NOMO-1 treated with DMSO at 0.1 percent for 48 hours (cell line): Measurements from ENCODE around the gene NR2C1.
"Not testable (repeated sequence)": the region's sequence is repeated elsewhere in the genome, so short reads cannot be mapped to it uniquely, and the experiment has no call there.

Experiments
- DNase-seq: peaks from one replicate; lab custom pipeline; 2025; ENCODE audit not compliant: unreplicated experiment; lab: John Stamatoyannopoulos, UW

Gene NR2C1

DNA sequence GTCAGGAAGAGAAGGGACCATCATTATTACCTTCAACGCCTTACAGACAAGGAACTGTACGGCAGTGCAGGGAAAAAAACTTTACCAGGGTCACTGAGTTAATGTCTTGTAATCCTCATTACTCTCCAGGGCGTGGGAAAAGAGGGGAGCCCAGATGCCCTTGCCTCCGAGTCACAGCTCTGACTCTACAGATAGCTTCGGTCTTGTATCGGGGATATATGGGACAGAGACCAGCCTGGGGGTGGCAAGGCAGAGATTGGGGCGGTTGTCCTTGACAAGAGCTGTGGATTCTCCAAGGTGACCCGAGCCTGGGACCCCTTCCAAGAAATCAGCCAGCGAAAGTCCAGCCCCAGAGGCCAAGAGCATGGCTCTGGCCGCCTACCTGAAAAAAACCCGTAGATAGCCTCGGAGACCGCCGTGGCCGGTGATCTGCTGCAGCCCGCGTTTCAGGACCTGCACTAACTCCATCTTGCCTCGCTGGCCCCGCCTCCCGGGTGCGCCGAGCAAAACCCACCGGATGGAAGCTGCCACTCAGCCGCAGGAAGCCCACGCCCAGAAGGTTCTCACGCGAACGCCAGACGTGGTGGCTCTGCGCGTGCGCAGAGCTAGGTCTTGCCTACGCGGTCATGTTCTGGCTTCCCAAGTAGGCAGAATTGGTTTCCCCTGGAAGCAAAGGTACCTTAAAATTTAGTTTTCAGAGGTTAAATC lies 70.1 kb downstream of the NR2C1 start, which contains the start of gene NDUFA12:
NDUFA12 (minus strand) TSS at position 485 of the 708 bp plus-strand sequence; CDS start at position 468, 17 bp downstream.
- peak; percentile 94 for DNase-seq

DNA sequence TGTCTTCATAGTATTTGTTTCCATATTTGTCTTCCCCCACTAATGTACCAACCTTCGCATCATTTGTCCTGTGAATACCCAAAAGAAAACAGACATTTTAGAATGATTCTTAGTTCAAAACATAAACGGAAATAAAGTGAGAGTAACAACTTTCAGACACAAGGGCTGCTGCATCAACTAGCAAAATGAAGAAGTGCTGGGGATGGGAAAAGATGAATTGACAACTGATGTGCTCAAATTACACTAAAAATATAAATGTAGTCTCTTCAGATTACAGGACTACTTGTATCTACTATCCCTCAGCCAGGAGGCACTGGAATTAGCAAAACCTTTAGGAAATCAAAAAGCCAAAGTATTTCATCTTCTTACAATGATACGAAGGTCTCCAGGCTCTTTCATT lies 70.7 kb downstream of the NR2C1 start:
- DNase-seq = no peak

DNA sequence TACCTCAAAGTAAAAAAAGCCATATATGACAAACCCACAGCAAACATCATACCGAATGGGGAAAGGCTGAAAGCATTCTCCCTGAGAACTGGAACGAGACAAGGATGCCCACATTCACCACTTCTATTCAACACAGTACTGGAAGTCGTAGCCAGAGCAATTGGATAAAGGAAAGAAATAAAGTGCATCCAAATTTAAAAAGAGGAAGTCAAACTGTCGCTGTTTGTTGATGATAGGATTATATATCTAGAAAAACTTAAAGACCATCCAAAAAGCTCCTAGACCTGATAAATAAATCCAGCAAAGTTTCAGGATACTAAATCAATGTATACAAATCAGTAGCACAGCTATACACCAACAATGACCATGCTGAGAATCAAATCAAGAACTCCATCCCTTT lies 75.1 kb downstream of the NR2C1 start:
- peak; percentile 11 for DNase-seq

DNA sequence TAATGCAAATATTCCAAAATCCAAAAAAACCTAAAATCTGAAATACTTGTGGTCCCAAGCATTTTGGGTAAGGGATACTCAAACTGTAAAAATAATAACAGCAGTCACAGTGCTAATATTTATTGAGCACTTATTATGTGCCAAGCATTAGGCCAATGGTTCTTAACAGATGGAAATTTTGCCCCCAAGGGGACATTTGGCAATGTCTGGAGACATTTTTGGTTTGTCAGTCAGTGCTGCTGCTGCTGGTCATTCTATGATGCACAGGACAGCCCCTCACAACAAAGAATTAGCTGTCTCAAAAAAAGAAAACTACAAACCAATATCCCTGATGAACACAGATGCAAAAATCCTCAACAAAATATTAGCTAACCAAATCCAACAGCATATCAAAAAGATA lies 75.7 kb downstream of the NR2C1 start:
- DNase-seq = no peak

DNA sequence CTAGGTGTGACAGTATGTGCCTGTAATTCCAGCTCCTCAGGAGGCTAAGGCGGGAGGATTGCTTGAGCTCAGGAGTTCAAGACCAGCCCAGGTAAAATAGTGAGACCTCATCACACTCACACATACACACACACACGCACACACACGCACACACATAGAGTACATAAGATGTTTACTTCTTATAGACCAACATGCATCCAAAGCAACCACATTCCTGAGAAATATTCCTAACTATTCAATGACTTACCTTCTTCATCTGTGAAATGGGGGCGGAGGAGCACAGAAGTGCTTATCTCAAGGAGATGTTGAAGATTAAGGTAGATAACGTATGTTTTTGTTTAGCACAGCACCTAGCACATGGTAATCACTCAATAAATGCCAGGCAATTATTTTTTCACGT lies 76.4 kb downstream of the NR2C1 start:
- no peak for DNase-seq

DNA sequence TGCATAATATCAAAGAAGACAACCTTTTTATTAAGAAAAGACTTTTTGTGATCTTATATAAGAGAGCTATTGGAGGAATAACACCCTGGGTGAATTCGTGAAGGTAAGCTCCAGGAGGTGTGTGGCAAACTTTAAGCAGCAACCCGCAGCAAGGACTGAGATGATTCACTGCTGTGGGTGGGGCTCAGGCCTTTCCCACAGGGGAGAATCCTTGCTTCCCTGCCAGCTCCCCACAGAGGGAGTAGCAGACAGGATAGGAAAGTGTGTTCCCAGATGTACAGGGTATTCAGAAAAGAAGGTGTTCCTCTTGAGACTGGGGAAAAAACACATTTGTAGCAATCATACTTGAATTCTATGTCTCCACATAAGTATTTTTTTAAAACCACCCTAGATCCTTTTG lies 79.1 kb downstream of the NR2C1 start:
- DNase-seq = no peak

DNA sequence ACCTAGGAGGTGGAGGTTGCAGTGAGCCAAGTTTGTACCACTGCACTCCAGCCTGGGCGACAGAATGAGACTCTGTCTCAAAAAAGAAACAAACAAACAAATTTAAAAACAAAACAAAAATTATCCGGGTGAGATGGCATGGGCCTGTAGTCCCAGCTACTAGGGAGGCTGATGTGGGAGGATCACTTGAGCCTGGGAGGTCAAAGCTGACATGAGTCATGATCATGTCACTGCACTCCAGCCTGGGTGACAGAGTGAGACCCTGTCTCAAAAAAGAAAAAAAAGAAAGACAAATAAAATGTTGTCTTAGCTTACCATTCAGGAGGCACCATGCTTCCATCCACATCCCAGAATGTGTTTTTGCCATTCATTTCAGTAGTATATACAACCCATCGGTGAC lies 79.6 kb downstream of the NR2C1 start:
- DNase-seq = not testable (repeated sequence)

DNA sequence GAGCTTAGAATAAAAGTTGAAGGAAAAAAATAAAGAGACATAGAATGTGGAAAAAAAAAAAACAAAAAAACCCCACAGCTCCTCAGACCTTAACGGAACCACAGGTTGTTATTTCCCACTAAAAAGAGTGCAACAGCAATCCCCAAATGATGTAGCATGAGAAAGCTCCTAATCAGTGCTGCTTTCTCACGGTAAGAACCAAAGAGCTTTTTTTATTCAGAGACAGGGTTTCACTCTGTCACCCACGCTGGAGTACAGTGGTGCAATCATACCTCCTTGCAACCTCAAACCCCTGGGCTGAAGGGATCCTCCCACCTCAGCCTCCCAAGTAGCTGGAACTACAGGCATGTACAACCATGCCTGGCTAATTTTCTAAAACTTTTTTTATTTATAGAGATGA lies 83.2 kb downstream of the NR2C1 start:
- DNase-seq = no peak

DNA sequence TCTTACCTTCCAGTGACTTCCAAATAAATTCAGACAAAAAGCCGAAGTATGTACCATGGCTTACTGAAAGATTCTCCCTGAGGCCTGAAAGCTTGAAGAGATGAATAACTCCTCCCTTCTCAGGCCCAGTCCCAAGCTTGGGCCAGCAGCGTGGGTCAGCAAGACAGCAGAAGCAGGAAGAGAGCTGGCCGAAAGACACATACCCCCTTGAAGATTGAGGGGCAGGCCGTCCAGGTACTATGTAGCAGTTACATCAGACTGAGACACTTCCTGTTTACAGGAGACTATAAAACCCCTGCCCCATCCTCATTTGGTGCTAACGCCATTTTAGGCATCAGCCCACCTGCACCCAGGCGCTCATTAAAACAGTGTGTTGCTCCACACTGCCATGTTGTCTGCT lies 84.9 kb downstream of the NR2C1 start:
- DNase-seq = no peak

DNA sequence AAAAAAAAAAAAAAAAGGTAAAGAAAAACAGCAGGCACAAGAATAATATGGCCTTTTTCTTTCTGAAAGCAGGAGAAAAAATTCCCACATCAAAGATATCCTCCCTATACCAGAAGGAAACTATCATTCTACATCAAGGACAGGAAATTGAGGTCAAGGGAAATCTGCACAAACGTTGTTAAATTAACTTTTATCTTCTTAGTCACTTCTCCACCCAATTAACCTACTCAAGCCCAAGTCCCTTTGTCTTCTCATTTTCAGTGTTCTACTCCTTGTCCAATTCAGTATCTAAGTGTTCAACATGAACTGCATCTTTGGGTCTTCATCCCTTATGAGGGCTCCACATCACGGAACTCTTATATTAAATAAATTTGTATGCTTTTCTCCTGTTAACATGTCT lies 85.6 kb downstream of the NR2C1 start:
- no peak for DNase-seq

DNA sequence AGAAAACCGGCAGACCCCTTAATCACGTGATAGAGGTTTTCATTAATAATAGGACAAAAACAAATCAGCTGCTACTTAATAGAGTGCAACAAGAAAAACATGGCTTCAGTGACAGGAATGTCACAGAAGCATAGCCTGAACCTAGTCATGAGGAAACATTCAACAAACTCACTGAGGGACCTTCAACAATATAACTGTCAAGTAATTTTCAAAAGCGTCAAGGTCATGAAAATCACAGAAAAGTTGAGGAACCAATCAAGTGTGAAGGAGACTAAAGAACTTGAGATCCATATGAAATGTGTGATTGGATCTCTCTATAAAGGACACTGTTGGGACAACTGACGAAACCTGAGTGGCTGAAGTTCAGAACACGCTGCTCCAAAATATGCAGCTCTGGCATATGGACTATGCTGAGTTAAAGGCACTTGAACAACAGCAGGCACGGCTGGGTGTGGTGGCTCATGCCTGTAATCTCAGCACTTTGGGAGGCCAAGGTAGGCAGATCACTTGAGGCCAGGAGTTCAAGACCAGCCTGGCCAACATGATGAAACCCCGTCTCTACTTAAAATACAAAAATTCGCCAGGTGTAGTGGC lies 86.2 kb downstream of the NR2C1 start:
- no peak for DNase-seq

DNA sequence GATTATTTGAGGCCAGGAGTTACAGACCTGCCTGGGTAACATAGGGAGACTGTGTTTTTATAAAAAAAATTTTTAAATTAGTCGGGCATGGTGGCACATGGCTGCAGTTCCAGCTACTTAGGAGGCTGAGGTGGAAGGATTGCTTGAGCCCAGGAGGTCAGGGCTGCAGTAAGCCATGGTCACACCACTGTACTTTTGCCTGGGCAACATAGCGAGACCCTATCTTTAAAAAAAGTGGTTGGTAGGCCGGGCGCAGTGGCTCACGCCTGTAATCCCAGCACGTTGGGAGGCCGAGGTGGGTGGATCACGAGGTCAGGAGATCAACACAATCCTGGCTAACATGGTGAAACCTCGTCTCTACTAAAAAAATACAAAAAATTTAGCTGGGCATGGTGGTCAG lies 88.3 kb downstream of the NR2C1 start:
- not testable (repeated sequence) for DNase-seq

DNA sequence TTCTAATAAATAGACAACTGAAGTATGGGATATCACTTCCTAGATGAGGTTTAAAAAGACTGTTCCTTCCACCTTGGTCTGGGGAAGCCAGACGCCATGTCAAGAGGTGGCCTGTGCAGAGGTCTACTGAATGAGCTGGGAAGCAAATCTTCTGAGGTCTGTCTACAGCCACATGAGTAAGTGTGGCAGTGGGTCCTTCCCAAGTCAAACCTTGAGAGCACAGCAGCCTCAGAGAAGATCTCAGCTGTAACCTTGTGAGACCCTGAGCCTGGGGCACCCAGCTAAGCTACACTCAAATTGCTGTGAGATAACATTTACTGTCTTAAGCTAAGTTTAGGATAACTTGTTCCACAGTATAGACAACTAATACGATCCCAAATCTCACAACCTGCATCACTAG lies 90.1 kb downstream of the NR2C1 start:
- no peak for DNase-seq

DNA sequence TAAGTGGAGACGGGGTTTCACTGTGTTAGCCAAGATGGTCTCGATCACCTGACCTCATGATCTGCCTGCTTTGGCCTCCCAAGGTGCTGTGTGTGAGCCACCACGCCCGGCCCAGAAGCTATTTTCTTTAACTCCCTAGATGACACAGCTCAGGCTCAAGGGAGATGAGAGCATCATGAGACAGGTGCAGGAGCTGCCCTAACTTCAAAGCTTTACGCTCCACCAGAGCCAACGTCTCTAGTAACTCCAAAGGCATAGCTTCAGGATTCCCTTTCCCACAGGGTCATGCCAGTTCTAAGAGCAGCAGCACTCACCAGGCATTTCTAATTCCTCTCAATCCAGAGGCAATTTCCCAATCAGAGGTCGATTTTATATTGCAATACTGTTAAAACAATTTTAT lies 91.0 kb downstream of the NR2C1 start:
- no peak for DNase-seq

DNA sequence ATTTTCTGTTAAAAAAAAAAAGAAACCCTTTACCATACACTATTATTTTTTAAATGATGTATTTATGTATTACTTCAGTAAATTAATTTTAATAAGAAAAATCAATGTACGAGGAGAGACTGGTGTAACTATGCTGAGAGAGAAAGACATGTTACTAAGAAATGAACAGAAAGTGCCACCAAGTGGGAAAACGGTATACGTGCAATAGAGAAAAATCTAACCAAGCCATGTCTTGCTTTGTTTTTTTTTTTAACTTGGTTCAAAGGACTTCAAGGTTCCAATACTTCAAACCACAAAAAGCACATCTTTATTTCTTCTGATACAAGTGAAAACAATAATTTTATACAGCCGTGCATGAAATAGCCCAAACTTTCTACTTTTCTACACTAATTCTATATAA lies 92.8 kb downstream of the NR2C1 start:
- DNase-seq = no peak

DNA sequence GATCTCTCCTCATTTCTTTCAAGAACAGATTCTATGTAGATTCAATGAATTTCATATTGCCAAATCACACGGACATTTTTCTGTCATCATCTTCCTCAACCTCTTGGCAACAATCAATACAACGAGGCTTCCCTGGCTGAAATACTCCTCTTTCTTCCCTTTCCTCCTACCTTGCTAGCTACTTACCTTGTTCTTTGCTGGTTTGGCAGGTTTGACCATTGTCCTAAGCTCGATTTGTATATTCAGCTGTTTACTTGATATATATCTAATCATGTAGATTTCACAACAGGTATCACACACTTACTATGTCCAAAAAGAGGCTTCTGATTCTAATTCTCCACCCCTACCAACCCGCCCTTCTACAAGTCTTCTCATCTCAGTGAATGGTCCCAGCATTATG lies 93.5 kb downstream of the NR2C1 start:
- no peak for DNase-seq

DNA sequence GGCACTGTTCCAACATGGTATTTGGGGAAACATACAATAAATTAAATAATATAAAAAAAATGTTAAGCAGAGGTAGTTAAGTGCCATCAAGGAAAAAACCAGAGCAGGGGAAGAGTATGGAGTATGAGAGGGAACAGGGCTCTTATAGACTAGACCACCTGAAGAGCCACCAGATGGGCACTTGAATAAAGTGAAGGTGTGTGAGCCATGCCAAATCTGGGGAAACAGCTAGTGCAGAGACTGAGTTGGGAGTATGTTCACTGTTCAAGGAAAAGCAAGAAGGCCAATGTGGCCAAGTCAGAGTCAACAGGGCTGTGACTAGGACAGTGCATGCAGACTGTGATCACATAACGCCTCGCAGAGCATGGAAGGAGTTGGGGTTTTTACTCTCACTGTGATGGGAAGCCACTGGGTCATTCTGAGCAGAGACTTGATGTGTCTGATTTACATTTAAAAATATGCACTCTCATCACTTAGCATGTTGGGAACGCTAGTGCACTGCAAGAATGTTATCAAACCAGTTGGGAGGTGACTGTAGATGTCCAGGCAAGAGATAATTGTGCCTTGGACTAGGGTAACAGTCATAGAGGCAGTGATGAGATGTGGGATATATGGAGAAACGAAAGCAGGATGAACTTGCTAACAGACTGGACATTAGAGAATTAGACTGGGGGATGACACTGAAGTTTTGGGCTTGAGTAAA lies 95.5 kb downstream of the NR2C1 start:
- no peak for DNase-seq

DNA sequence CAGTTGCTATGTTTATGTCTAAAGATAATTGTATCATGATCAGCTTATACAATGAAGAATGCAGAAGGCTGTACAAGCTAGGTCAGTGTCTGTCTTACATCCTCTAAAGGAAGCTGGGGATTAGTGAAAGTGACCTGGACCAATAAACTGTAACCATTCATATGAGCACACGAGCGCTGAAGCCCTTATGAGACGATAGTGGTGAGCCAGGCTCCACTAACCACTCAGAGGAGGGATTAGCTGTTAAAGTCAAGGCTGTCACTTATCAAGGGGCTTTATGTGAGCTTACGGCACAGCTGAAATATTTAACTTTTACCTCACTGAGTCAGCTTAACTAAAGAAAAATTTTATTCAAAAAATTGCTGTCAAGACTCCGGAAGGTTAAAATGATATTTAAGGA lies 100.2 kb downstream of the NR2C1 start:
- no peak for DNase-seq

DNA sequence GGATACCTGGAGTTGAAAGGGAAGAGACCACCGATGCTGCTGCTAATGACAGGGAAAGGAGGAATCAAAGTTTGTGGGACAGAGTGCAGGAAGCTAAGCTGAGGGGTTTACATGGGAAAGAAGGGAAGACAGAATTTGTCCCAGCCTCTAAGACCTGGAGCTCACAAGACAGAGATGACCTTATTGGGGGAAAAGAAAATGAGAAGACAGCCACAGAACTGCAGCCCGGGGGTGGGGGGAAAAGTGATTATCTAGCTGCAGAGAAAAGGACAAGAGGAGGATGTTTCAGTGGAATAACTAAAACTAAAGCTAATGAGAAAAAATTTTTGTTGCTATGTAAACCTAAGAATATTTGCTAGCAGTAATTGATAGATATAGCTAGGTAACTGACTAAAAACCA lies 100.6 kb downstream of the NR2C1 start:
- DNase-seq = no peak

DNA sequence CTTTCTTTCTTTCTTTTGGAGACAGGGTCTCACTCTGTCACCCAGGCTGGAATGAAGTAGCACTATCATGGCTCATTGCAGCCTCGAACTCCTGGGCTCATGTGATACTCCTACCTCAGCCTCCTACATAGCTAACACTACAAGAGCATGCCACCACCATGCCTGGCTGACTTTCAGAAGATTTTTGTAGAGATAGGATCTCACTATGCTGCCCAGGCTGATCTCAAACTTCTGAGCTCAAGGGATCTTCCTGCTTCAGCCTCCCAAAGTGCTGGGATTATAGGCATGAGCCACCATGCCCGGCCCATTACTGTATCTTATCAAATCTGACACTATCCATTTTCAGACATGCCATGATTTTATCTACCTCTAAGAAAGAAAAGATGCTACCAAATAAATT lies 101.5 kb downstream of the NR2C1 start:
- DNase-seq = no peak

DNA sequence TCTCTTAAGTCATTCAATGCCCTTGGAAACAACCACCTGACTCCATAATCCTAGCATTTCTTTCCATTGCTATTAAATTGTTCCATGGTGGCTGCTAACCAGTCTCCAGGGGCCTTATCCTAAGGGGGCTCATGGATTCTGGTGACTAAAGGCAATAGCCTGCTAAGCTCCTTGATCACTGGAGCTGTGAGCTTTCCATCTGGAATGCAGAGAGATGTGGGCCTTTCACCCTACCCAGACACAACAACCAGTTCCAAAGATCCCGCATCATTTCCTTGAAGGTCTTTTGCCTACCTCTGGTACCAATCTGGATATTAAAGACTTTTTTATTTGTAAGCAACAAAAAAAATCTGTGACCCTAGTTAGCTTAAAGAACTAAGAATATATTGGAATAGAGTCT lies 102.9 kb downstream of the NR2C1 start:
- DNase-seq = no peak
